Left renal pelvis (tissue), 4 donors: ENCODE data around the gene SLC22A3. TPM values are rescaled to one million over a fixed set of nuclear protein-coding genes. Genes with fewer than 3 reads are reported as not detected.
"Not testable (repeated sequence)": the region's sequence is repeated elsewhere in the genome, so short reads cannot be mapped to it uniquely, and the experiment has no call there.

Source experiments
- DNase-seq, 4 donors: peaks; one replicate each; pipeline ENCODE4 v3.0.0-alpha.2; 2013; ENCODE audit warnings: low read depth in 4 of 4, low spot score in 3 of 4
- polyA plus RNA-seq, 4 donors: library from polyadenylated mRNA; unstranded; fragments of 120-200 nt; gene quantifications; one replicate each; pipeline ENCODE4 v1.2.1, GENCODE V29; 2013; ENCODE audit not compliant: insufficient read length in 4 of 4

The SLC22A3 gene
- polyA plus RNA-seq, 4 donors = 3.9 to 25.9 (median 5.7) TPM

DNA sequence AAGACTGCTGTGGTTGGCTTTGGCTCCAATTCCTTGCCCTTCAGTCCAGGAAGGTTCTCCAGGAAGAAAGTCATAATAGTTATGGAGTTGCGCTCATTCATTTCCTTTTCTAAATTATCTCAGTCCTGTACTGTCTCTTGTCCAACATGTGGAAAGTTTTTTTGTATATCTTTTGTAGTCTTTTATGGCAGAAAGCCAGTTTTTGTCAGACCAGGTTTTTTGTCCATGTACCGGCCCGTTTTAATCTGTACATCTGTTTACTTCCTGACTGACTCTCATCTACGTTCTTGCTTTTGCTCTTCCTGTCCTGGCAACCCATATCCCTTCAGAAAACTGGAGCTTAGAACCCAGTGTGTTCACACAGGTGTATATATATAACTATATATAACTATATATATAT is 127.9 kb downstream of the SLC22A3 start:
- DNase-seq = not testable (repeated sequence)

DNA sequence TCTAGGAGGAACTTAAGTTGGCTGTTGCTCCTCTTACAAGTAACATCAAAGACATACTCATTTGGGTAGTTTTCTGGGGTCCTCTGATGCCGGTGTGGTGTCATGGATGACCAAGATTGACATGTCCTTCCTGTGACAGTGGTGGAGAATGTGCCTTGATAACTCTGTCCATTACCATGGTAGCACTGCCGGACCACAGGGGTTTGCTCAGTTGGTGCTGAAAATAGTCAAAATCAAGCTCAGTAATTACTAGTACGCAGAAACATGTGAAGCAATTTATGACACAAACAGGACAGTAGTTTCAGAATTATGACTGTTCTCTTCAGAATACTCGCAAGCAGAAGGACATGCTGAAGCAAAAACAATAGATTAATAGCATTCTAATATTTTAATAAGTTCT is 128.9 kb downstream of the SLC22A3 start:
- not testable (repeated sequence) for DNase-seq

DNA sequence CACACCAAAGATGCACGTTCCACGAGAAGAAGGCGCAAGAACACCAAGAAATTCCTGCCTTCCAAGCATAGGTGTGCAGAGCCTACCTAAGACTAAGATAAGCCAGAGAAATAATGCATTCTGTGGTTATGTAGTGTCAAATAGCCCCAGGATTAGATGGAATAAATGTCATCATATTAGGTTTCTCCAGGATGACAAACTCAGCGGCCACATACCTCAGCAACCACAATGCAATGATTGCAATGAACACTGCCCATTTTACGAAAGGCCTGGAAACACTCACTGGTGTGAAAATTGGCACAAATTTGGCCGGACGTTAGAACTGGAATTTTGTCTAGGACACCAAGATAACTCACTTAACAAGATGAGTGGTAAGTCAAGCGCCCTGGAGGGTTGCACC is 129.7 kb downstream of the SLC22A3 start:
- no peak for DNase-seq

DNA sequence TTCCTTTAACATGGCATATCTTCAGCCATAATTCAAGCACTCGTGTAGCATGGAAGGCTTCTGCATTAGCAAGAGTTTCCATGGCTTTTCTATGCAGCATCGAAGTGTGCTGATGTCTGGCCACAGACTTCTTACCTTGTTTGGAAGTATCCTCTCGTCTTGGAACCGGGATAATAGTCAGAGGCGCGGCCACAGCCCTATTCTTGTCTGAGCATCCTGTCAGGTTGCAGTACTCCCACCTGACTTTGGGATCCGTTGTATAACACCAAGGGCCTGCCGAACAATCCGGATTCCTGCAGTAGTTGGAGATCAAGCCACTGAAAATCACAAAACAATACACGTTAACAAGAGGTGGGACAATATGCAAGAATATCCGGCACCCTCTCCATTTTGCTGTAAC is 138.9 kb downstream of the SLC22A3 start:
- no peak for DNase-seq

DNA sequence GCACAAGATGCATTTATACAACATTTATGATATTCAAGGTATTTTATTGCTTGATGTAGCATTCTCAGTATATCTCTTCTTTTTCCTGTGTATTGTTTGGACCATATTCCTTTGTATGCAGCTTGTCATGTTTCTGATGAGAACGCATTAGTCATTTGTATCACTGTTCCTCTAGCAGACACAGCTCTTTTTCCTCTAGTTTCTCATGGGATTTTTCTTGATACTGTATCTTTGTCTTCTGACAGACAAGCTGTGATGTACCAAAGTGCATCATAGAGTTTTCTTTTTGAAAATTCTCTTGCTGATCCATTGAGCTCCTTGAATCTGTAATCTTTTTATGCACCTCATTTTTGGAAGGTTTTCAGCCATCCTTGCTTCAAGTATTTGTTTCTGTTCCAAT is 140.9 kb downstream of the SLC22A3 start:
- DNase-seq = no peak

DNA sequence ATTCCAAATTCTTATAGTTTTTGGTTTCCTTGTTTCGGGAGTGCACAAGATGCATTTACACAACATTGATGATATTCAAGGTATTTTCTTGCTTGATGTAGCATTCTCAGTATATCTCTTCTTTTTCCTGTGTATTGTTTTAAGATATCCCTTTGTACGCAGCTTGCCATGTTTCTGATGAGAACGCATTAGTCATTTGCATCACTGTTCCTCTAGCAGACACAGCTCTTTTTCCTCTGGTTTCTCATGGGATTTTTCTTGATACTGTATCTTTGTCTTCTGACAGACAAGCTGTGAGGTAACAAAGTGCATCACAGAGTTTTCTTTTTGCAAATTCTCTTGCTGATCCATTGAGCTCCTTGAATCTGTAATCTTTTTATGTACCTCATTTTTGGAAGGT is 146.4 kb downstream of the SLC22A3 start:
- no peak for DNase-seq

DNA sequence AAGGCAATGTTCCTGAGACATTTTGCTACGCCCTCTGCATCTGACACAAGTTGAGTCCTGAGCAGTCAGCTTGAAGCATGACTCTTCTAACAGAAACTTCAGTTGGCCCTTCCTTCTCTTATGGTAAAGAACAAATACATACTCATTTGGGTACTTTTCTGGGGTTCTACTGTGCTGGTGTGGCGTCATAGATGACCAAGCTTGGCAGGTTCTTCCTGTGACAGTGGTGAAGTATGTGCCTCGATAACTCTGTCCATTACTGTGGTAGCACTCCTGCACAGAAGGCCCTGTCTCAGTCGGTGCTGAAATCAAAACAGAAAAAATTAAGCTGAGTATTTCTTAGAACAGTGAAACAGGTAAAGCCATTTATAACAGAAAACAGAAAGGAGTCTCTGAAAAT is 152.5 kb downstream of the SLC22A3 start:
- DNase-seq = no peak

Other genes with a start within 250 kb of the SLC22A3 start
- gene SLC22A1, start 226.6 kb upstream of the SLC22A3 start, polyA plus RNA-seq = under 1 TPM; 0.10 to 0.53 (median 0.21) TPM
- 10 to 100 TPM in 1 of 4 donors, 1 to 10 TPM in 2, under 1 TPM in 1; 0.52 to 10.3 (median 8.8) TPM for gene SLC22A2, start 89.6 kb upstream of the SLC22A3 start, polyA plus RNA-seq